ENCODE data around the gene SH3GL2.

Gene SH3GL2

DNA sequence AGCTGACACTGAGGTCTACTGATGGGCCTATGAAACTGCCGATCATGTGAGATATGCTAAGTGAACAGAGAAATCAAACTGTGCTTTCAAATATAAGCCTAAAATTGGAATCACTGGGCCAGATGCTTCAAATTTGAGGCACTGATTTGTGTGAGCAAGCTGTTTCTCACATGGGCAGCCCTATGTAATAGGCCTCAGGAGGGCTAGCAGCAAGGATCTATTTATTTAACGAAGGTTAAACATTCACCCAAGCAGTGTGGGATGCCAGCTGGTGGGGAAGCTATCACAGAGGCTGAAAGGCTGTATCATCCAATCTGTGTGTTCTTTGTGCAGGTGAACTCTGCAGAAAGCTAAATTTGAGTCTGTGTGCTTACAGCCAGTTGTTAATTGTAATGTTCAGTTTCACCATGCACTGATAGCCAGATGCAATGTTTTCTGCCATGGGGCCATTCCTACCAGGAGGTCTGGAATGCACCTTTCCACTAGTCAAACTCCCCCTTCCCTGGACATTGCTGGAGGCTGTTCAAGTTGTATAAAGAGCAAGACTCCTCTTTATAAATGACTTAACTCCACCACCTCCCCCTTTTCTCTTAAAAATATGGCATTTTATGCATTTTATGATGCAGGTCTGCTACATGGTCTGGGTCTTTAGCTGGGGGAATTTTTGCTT lies 228.9 kb downstream of the SH3GL2 start:
- H3K36me3 ChIP-seq (ENCODE audit: insufficient read depth, low read length) = no peaks in the 10 kb centered on the region
- no peak overlapping the region for H3K9ac ChIP-seq (ENCODE audit: low read depth, low read length)
- no peaks in the 10 kb centered on the region for H3K4me1 ChIP-seq (ENCODE audit: insufficient read depth, low read length)
- no peaks in the 10 kb centered on the region for H3K9me3 ChIP-seq (ENCODE audit: control insufficient read depth, insufficient read depth, low read length)

DNA sequence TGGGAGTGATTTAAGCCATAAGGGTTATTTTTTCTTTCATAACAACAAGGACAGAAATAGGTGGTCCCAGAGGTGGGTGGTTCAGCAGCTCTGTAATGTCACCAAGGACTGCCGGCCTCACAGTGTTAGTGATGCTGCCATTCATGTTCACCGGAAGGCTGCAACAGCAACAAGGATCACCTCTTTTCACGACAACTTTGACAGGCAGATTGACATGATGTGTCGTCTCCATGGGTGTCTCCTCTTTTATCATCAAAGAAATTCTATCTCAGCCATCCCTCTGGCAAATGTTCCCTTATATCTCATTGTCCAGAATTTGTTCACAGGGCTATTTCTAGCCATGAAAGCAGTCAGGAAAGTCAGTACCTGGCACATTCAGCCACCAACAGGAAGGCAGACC lies 231.5 kb downstream of the SH3GL2 start:
- no peaks in the 10 kb centered on the region for H3K4me1 ChIP-seq (ENCODE audit: insufficient read depth, low read length)
- no peaks in the 10 kb centered on the region for H3K36me3 ChIP-seq (ENCODE audit: insufficient read depth, low read length)
- H3K9me3 ChIP-seq (ENCODE audit: control insufficient read depth, insufficient read depth, low read length) = no peaks in the 10 kb centered on the region
- H3K9ac ChIP-seq (ENCODE audit: low read depth, low read length) = no peak overlapping the region

DNA sequence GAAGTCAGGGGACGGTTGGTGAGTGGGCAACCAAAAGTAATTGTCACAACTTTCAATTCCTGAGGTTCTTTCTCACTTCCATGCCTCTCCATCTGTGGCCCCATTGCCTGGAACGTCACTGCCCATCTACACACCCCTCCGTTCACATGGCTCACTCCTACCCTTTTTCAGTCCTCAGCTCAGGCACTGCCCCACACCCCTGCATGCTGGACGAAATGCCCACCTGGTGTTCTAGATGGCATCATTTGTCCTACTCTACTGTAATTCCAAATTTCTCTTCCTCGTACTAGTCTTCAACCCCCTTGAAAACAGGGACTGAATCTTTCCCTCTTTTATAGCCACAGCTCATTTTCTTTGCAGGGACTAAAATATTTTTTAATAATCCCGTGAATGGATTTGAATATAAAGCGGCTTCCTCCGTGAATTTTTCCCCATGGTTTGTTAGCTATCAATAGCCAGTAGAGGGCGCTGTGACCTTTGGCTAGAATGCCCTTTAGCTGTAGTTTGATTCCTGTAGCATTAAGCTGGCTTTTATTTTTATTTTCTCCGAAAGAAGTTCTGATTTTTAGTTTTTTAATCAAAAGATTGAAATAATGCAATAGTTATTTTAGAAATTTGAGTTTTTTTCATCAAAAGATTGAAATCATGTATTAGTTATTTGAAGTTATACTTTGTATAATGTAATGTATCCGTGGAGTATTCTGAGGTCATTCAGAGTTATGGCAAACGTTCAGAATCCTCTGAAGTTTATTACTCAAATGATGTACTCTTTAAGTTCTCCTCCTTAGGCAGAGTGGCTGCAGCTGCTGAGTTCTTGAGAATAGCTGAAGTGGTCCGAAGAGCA lies 232.1 kb downstream of the SH3GL2 start:
- Histone ChIP-seq H3K9me3 (ENCODE audit: control insufficient read depth, insufficient read depth, low read length) (no peaks in the 10 kb centered on the region), H3K36me3 (ENCODE audit: insufficient read depth, low read length) (no peaks in the 10 kb centered on the region), H3K9ac (ENCODE audit: low read depth, low read length) (no peak overlapping the region), H3K4me1 (ENCODE audit: insufficient read depth, low read length) (no peaks in the 10 kb centered on the region)

DNA sequence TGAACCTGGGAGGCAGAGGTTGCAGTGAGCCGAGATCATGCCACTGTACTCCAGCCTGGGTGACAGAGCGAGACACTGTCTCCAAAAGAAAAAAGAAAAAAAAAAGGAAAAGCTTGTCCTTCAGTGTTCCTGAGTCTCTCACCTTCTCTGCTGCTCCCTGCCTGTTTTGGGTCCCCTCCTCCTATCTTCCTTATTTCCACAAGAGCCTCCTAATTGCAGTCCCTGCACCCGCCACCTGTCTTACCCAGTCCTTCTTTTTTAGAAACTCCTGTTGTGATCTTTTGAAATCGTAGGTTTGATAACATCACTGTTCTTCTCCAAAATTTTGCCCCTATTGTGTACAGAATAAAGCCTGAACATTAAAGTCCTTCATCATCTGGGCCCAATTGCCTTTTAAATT lies 234.9 kb downstream of the SH3GL2 start:
- Histone ChIP-seq H3K9ac (ENCODE audit: low read depth, low read length) (no peak overlapping the region), H3K9me3 (ENCODE audit: control insufficient read depth, insufficient read depth, low read length) (no peaks in the 10 kb centered on the region), H3K4me1 (ENCODE audit: insufficient read depth, low read length) (no peaks in the 10 kb centered on the region), H3K36me3 (ENCODE audit: insufficient read depth, low read length) (no peaks in the 10 kb centered on the region)

DNA sequence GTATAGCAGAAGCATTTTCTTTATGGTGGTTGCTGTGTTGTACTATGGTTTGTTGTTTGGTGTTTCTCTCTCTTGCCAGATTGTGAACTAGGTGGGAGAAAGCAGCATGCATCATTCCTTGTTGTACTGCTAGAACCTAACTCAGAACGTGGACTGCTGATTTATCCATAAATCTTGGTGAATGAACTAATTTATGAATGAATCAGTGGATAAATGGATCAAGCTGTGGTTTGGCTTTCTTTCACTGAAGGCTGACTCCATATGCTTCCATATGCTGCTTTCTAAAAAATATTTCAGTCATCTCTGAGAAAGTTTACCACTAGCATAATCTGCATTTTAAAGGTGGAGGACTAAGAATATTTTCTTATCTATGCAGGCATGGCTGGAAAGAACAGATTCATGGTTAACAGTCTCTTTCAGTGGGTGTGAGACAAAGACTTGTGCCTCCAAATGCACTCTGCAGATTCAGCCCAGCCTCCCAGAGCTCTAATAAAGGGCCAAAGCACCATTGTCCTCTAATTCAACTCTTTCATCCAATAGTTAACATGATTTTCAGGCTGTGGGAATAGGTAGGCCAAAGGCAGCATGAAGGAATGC lies 237.7 kb downstream of the SH3GL2 start:
- H3K9me3 ChIP-seq (ENCODE audit: control insufficient read depth, insufficient read depth, low read length) = no peaks in the 10 kb centered on the region
- no peaks in the 10 kb centered on the region for H3K36me3 ChIP-seq (ENCODE audit: insufficient read depth, low read length)
- no peak overlapping the region for H3K9ac ChIP-seq (ENCODE audit: low read depth, low read length)
- no peaks in the 10 kb centered on the region for H3K4me1 ChIP-seq (ENCODE audit: insufficient read depth, low read length)

DNA sequence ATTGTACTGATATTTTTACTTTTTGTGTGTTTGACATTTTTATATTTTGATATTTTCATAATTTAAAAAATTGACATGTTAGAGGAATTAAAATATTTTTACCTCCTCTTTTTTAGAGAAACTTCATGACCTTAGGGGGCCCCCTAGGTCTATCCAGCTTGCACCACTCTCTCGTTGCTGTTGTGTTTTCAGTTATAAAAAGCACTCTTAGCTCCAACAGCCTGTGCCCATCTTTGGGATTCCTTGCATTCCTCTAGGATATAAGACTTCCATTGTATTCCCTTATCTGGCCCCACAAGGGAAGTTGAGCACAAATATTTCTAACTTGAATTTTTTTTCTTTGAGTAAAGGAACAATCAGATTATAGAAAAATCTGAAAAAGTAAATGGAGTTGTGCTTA lies 245.3 kb downstream of the SH3GL2 start:
- no peaks in the 10 kb centered on the region for H3K36me3 ChIP-seq (ENCODE audit: insufficient read depth, low read length)
- no peaks in the 10 kb centered on the region for H3K9me3 ChIP-seq (ENCODE audit: control insufficient read depth, insufficient read depth, low read length)
- H3K4me1 ChIP-seq (ENCODE audit: insufficient read depth, low read length) = no peaks in the 10 kb centered on the region
- no peak overlapping the region for H3K9ac ChIP-seq (ENCODE audit: low read depth, low read length)

DNA sequence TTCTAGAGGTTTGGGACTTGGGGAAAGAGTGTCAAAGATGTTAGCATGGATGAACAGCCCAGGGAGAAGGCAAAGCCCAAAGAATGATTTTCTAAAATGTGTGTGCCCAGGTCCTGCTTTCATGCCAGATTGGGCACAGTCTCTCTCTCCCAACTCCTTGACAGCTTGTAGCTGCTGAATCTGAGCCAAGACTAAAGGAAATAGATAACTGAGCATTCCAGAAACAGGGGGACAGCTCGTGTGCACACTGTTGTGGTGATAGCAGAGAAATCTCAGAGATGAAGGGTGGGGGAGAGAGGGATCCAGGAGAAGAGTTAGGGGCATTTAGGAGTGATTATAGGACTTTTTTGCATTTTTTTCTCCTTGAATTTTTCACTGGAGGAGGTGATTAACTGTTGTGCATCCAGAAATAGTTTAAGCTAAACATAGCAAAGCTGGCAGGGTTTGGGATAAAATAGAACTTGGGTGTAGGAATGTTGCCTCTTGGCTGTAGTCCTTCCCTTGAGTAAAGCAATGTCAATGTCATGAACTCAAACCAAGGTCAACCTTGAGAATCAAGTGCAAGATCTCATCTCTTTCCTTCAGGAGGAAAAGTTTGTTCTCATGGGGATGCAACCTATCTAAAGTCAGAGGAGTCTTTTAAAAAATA lies 245.9 kb downstream of the SH3GL2 start:
- H3K4me1 ChIP-seq (ENCODE audit: insufficient read depth, low read length) = no peaks in the 10 kb centered on the region; the same call in 1 of the 2 replicates
- H3K9ac ChIP-seq (ENCODE audit: low read depth, low read length) = no peak overlapping the region
- H3K9me3 ChIP-seq (ENCODE audit: control insufficient read depth, insufficient read depth, low read length) = no peaks in the 10 kb centered on the region
- H3K36me3 ChIP-seq (ENCODE audit: insufficient read depth, low read length) = no peaks in the 10 kb centered on the region

DNA sequence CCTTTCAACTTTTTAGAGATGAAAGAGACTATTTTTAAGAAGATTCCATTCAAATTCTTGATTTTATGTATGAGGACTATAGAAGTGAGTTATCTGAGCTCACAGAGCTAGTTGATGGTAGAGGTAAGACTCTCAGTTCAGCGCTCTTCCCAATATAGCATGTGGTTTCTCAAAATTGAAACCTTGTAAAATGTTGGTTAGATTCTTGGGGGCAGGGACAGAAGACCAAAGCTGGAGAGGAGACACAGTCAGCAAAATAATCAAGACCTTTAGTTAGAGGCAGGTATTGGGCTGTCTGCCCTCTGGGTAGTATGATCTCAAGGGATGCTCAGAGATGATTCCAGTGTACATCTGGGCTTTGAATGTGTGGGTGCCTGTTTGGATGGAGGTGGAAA lies 246.4 kb downstream of the SH3GL2 start:
- no peak overlapping the region for H3K9ac ChIP-seq (ENCODE audit: low read depth, low read length)
- H3K4me1 ChIP-seq (ENCODE audit: insufficient read depth, low read length) = no peaks in the 10 kb centered on the region; the same call in 1 of the 2 replicates
- H3K36me3 ChIP-seq (ENCODE audit: insufficient read depth, low read length) = no peaks in the 10 kb centered on the region
- no peaks in the 10 kb centered on the region for H3K9me3 ChIP-seq (ENCODE audit: control insufficient read depth, insufficient read depth, low read length)

DNA sequence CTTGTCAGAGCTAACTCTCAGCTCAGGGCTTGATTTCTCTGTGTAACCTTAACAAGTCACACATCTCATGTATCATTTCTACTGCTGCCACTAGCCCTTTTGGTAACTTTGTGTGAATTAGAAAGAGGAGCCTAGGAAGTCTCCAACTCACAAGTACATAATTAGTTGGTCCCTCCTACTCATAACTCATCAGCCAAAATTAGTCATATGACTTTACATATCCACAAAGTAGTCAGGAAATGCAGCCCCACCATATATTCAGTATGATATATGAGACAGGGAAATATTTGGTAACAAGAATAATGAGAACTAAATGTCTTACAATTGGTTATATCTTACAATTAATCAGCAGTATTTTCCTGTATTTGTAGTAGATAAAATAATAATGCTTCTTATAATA lies 250.2 kb downstream of the SH3GL2 start:
- H3K4me1 ChIP-seq (ENCODE audit: insufficient read depth, low read length) = no peaks in the 10 kb centered on the region; the same call in 1 of the 2 replicates
- H3K9me3 ChIP-seq (ENCODE audit: control insufficient read depth, insufficient read depth, low read length) = no peaks in the 10 kb centered on the region
- H3K9ac ChIP-seq (ENCODE audit: low read depth, low read length) = no peak overlapping the region
- no peaks in the 10 kb centered on the region for H3K36me3 ChIP-seq (ENCODE audit: insufficient read depth, low read length)

DNA sequence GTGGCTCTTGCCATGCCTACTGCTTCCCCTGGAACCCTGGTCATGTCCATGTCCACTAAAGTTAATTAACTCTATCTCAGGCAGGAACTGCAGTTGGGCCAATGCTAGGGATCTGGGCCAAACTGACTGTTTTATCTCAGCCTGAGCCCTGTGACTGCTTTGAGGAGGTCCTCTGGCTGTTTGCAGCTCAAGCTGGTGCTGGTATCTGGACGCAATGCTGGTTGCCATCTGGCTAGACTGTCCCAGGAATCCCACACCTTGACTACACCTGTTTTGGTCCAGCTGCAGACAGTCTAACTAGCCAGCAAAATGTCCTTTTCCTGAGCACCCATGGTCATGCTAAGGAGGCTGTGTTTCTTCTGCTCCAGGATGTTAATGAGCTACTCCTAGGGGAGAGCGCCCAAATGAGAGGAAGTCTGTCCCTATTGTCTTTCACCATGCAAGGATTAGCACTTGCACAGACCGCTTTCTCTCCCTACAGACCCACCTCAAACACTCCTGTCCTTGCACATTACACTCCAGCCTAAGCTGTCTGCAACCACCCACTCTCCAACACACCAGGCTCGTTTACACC lies 251.0 kb downstream of the SH3GL2 start:
- no peaks in the 10 kb centered on the region for H3K9me3 ChIP-seq (ENCODE audit: control insufficient read depth, insufficient read depth, low read length)
- no peaks in the 10 kb centered on the region; the same call in 1 of the 2 replicates for H3K4me1 ChIP-seq (ENCODE audit: insufficient read depth, low read length)
- no peaks in the 10 kb centered on the region for H3K36me3 ChIP-seq (ENCODE audit: insufficient read depth, low read length)
- H3K9ac ChIP-seq (ENCODE audit: low read depth, low read length) = no peak overlapping the region

DNA sequence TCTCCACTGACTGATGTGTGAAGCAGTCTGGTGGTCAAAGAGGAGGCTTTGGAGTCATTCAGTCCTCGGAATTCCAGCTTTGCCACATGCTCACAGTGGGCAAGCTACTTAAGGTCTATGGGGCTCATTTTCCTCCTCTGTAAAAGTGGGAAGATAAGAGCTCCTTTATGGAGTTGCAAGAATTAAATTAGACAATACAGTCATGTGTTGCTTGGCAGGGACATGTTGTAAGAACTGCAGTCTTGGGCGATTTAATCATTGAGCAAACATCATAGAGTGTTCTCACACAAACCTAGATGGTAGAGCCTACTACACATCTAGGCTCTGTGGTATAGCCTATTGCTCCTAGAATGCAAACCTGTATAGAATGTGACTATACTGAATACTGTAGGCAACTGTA lies 253.9 kb downstream of the SH3GL2 start:
- Histone ChIP-seq H3K9ac (ENCODE audit: low read depth, low read length) (no peak overlapping the region), H3K36me3 (ENCODE audit: insufficient read depth, low read length) (no peaks in the 10 kb centered on the region), H3K4me1 (ENCODE audit: insufficient read depth, low read length) (no peaks in the 10 kb centered on the region; the same call in 1 of the 2 replicates), H3K9me3 (ENCODE audit: control insufficient read depth, insufficient read depth, low read length) (no peaks in the 10 kb centered on the region)

DNA sequence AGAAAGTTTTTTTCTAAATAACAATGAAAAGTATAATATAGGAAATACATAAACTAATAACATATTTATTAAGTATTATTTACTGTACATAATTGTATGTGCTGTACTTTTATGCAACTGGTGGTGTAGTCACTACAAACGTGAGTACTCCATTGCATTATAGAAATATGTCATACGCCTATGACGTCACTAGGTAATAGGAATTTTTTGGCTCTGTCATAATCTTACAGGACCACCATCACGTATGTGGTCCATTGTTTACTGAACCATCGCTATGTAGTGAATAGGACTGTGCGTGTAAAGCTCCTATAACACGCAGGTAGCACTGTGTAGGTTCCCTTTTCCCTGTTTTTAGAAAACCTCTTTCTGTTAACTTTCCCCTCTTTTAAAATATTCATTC lies 255.0 kb downstream of the SH3GL2 start:
- H3K4me1 ChIP-seq (ENCODE audit: insufficient read depth, low read length) = no peaks in the 10 kb centered on the region; the same call in 1 of the 2 replicates
- no peaks in the 10 kb centered on the region for H3K36me3 ChIP-seq (ENCODE audit: insufficient read depth, low read length)
- no peaks in the 10 kb centered on the region for H3K9me3 ChIP-seq (ENCODE audit: control insufficient read depth, insufficient read depth, low read length)
- no peak overlapping the region for H3K9ac ChIP-seq (ENCODE audit: low read depth, low read length)

DNA sequence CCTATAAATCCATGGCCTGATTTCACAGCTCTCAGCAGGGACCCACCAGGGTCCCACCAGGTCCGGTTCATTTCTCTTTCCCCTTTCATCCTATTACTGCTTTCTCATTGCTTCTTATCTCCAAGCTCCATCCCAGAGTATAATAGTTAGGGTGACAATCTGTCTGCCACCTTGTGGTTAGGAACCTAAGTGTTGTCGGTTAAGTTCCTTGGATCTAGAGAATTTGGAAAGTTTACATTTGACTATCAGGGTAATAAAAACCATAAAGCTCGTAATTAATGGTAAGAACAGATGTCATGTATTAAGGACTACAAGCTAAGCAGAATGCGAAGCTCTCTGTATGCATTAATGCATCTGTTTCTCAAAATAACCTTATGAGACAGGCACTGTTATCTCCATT lies 259.1 kb downstream of the SH3GL2 start:
- Histone ChIP-seq H3K4me1 (ENCODE audit: insufficient read depth, low read length) (no peaks in the 10 kb centered on the region), H3K36me3 (ENCODE audit: insufficient read depth, low read length) (no peaks in the 10 kb centered on the region), H3K9me3 (ENCODE audit: control insufficient read depth, insufficient read depth, low read length) (no peaks in the 10 kb centered on the region), H3K9ac (ENCODE audit: low read depth, low read length) (no peak overlapping the region)

DNA sequence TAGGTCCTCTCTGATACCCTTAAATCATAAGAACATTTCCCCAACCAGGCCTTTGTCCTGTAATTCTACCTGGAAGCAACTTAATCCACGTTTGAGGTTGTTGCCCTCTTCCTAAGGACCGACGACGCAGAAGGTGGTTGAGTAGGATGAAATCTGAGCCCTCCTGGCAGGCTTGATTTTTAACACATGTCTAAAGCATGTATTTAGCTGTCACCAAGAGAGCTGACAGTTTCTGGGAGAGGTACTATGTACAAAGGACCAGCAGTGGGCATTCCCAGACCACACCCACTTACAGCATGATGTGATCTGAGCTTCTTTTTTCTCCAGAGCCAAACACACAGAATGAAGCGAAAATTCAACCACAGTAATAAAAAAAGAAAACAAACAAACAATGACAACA lies 260.9 kb downstream of the SH3GL2 start:
- H3K4me1 ChIP-seq (ENCODE audit: insufficient read depth, low read length) = no peaks in the 10 kb centered on the region
- no peaks in the 10 kb centered on the region; the same call in 1 of the 2 replicates for H3K9me3 ChIP-seq (ENCODE audit: control insufficient read depth, insufficient read depth, low read length)
- no peaks in the 10 kb centered on the region for H3K36me3 ChIP-seq (ENCODE audit: insufficient read depth, low read length)
- H3K9ac ChIP-seq (ENCODE audit: low read depth, low read length) = no peak overlapping the region

All from ES-I3 (cell line).